Erythroblast (primary cell): Measurements from ENCODE around the gene KIRREL3.

Source experiments
- DNase-seq, 2 experiments: peaks; one replicate each; lab custom pipeline; 2025; lab: John Stamatoyannopoulos, UW
- GATA1 ChIP-seq: IDR thresholded peaks from 2 replicates; pipeline ENCODE4 v1.6.1; 2011; ENCODE audit warnings: low read depth, mild to moderate bottlenecking, control low read depth, low read length, moderate library complexity
- POLR2A ChIP-seq: IDR thresholded peaks from 2 replicates; pipeline ENCODE4 v1.6.1; 2011; ENCODE audit warnings: mild to moderate bottlenecking, low read length

KIRREL3 gene

GRCh38 chr11:126443120-126443519 lies 557.5 kb downstream of the KIRREL3 start:
- DNase-seq = no peak
- no peak for TF ChIP-seq GATA1
- no peak for TF ChIP-seq POLR2A

- TF ChIP-seq POLR2A (no peak), GATA1 (no peak)
- peak; percentile 68 to 83 for DNase-seq
Measured at GRCh38 chr11:126440792-126441514, 559.6 kb downstream of the KIRREL3 start.

GRCh38 chr11:126440276-126440675 lies 560.3 kb downstream of the KIRREL3 start:
- no peak for TF ChIP-seq POLR2A
- DNase-seq = no peak

GRCh38 chr11:126438691-126439090 lies 561.9 kb downstream of the KIRREL3 start:
- TF ChIP-seq GATA1 (no peak), POLR2A (no peak)
- DNase-seq = no peak

- TF ChIP-seq POLR2A (no peak), GATA1 (no peak)
- DNase-seq = no peak
Measured at GRCh38 chr11:126438272-126438671, 562.3 kb downstream of the KIRREL3 start.

- no peak for TF ChIP-seq GATA1
- TF ChIP-seq POLR2A = no peak
- DNase-seq = no peak
Measured at GRCh38 chr11:126437731-126438130, 562.8 kb downstream of the KIRREL3 start.

- TF ChIP-seq POLR2A (no peak), GATA1 (no peak)
- DNase-seq = no peak
Measured at GRCh38 chr11:126436209-126436755, 564.3 kb downstream of the KIRREL3 start.

GRCh38 chr11:126434950-126435335 lies 565.6 kb downstream of the KIRREL3 start:
- no peak for DNase-seq
- TF ChIP-seq GATA1 (no peak), POLR2A (no peak)

GRCh38 chr11:126433989-126434949 lies 566.3 kb downstream of the KIRREL3 start:
- TF ChIP-seq POLR2A (no peak), GATA1 (no peak)
- no peak for DNase-seq

- no peak for DNase-seq
- no peak for TF ChIP-seq POLR2A
- TF ChIP-seq GATA1 = no peak
Measured at GRCh38 chr11:126433244-126433846, 567.2 kb downstream of the KIRREL3 start.

GRCh38 chr11:126432525-126432924 lies 568.0 kb downstream of the KIRREL3 start:
- no peak for TF ChIP-seq GATA1
- no peak for TF ChIP-seq POLR2A
- no peak for DNase-seq

- DNase-seq = no peak
- TF ChIP-seq POLR2A (no peak), GATA1 (no peak)
Measured at GRCh38 chr11:126432065-126432461, 568.5 kb downstream of the KIRREL3 start.

GRCh38 chr11:126431401-126432064 lies 569.0 kb downstream of the KIRREL3 start:
- TF ChIP-seq GATA1 = no peak
- TF ChIP-seq POLR2A = no peak
- DNase-seq = no peak
